Measurements from ENCODE around the gene KCTD20.

Gene KCTD20

DNA sequence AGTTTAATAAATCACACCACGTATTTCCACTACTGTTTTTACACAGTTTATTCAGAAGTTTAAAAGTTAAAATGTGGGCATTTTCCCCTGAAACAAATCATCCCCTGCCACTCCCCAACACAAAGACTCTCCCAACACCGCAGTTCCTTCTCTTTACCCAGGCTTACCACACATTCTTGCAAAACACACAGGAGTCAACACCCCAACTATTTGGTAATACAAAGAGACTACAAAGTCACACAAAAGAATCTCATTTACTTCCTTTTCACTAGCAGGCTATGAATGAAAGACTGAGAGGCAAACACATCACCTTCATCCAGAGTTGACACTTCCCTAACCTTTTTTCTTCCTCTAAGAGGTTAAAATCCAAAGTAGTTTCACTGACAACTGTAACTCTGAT is 51.1 kb downstream of the KCTD20 start:
- no peak for DNase-seq (ENCODE audit: low spot score)

DNA sequence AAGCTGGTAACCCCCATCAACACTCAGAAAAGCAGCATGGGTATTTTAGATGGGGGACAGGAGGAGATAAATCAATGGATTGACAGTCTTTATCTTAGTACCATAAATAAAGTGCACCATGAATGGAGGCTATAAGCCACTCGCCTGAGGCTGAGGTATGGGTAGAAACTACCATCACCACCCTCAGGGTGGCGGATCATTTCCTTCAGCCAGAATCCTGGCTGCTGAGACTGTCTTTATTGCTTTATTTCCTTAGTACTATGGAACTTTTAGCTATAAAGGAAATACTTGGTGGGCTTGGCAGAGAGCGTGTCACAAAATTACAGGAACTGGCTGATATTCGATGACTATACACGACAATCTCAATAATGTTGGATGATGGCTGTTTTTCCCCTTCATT is 52.3 kb downstream of the KCTD20 start:
- DNase-seq (ENCODE audit: low spot score) = no peak

DNA sequence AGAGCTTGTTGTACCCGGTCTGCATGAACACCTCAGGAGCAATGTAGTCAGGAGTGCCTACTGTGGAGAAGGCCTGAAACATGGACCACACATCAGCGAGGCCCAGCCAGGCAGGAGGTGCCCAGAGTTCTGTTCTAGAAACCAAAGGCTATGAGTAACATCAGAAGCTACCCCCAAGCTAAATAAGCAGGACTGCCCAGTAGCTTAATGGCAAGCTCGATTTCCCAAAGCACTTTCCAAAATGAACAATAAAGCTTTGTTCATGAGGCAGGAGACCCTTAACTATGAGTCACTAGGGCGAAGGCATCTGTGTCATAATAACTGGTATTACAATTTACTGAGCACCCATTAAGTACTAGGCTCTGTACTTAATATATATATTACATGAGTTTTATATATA is 57.1 kb downstream of the KCTD20 start:
- DNase-seq (ENCODE audit: low spot score) = no peak

GRCh38 chr6:36501686-36502085 is 58.9 kb downstream of the KCTD20 start:
- no peak for DNase-seq (ENCODE audit: low spot score)

DNA sequence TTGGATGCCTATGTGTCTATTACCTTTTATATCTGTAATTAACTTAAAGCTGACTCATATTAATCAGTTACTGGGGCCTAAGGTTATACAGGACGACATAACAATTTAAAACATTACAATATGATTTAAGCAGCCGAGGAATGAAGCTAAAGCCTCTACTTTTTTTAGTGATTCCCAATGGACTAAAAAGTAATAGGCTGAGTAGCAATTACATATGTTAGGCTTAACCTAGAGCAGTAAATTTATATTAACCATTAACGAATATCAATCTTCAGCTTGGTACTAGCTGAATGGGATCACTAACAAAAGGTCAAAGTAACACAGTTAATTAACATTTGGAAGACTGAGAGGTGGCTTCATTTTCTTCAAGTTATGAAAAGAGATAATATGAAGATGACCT is 61.4 kb downstream of the KCTD20 start:
- no peak for DNase-seq (ENCODE audit: low spot score)

DNA sequence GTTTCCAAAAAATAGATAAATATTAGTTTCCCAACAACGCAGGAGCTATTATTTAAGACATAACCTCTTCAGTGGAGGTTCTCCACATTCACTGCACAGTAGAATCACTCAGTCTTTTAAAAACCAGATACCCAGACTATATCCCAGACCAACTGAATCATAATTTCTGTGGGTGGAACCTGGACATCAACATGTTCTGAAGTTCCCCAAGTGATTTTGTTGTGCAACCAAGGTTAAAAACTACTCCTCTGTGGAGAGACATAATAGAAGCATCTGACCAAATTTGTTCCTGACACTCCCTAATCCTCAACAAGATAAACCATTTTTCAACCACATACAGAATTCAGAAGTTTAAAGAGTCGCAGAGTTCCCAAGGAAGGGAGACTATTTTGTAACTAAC is 62.2 kb downstream of the KCTD20 start:
- DNase-seq (ENCODE audit: low spot score) = no peak

DNA sequence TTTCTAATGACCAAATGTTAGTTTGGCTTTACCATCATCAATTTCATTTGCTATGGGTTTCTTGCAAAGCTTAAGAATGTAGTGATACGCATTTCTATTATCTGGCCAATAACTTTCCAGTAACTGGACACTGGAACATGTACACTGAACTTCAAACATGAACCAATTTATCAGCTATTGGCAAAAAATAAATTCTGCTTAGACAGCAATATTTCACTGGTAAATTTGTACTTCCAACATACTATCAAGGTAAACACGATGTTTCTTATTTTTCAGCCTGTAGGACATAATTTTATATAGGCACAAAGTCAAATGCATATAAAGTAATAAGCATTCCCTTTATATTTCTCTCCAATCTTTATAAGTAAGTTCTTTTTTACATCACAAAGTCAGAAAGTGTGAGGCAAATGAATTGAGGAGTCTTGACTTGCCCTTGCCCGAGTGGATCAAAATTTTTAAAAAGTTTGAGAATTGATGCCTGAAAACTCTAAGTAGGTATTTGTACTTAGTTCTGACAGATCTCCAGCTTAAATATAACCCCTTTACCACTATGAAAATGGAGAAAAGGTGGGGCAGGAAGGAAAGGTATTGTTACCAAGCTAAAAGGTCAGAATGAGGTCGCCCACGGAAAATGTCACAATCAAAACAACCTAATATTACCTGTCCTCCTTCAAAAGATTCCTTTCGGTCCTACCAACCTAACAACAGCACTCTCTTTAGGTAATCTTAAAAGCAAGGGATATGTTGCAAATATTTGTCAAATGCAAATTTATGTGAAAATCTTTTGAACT is 63.1 kb downstream of the KCTD20 start:
- no peak for DNase-seq (ENCODE audit: low spot score)

GRCh38 chr6:36506611-36507010 is 63.8 kb downstream of the KCTD20 start:
- DNase-seq (ENCODE audit: low spot score) = no peak

DNA sequence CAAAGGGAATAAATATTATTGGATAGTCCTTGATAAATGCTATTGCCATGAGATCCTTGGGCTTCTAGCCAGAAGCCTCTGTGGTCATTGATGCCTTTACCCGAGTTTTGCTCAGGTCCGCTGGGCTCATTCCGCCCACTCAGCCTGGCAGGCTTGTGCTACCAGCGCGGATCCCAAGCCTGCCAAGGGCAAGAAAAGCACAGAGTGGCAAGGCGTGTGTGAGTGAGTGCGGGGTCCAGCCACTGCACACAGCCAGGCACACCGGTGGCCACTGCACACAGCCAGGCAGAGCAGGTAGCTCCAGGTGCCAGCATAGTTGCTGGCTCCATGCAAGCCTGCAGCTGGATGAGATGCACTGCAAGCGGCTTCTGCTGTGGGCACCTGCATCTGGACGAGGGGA is 65.7 kb downstream of the KCTD20 start:
- DNase-seq (ENCODE audit: low spot score) = no peak

- DNase-seq (ENCODE audit: low spot score) = no peak
Measured at GRCh38 chr6:36510365-36510764, 67.6 kb downstream of the KCTD20 start.

GRCh38 chr6:36514554-36515456 is 72.0 kb downstream of the KCTD20 start:
- no peak for DNase-seq (ENCODE audit: low spot score)

- no peak for DNase-seq (ENCODE audit: low spot score)
Measured at GRCh38 chr6:36515844-36516243, 73.0 kb downstream of the KCTD20 start.

DNA sequence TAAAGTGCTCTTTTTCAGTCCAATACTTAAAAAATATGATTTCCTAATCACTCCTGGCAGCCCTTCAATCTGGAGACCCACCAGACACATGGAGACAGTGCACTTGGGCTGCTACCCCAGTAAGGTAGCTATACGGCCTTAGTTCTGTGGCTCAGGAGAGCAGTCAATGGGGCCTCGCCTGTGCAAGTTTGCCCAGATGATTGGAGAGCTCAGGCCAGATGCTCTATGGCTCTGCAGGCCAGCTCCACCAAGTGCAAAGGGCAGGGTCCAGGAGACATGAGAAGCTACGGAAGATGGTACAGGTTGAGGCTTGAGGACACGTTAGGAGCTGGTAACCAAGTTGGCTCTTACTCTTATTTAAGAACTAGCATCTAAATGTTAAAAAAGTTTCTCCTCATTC is 73.8 kb downstream of the KCTD20 start:
- no peak for DNase-seq (ENCODE audit: low spot score)

DNA sequence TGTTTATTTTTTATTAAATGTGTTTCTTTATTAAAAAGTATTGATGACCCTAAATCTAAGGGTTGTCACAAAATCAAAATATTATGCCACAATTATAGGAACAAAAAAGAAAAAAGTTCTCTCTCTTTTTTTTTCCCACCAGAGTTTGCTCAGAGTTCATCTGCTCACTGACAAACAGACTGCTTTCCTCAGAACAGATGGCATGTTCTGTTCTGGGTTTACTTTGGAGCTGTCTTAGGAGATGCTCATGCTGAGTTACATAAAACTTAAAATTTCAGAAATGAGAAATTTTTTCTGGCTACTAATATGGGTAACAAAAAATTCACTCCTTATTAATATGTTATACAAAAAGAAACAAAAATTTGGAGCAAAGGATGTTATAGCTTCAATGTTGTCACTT is 74.2 kb downstream of the KCTD20 start:
- no peak for DNase-seq (ENCODE audit: low spot score)

- no peak for DNase-seq (ENCODE audit: low spot score)
Measured at GRCh38 chr6:36517408-36517807, 74.6 kb downstream of the KCTD20 start.

DNA sequence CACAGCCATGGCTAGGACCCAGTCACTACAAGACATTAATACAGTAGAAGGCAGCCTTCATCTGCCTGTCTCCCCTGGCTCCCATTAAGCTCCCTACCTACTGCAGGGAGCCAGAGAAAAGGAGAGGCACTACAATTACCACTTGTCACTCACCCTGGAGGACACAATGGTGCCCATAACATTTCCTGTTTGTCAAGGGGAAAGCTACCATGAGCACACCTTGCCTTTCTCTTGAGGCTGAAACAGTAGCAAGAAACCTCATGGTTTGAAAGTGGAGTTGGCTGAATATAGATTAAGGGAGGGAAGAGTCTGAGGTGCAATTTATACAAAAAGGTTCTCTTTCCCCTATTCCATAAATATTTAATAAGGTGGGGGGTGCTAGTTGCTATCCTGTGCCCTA is 76.6 kb downstream of the KCTD20 start:
- DNase-seq (ENCODE audit: low spot score) = no peak

GRCh38 chr6:36523451-36523850 is 80.7 kb downstream of the KCTD20 start:
- DNase-seq (ENCODE audit: low spot score) = no peak

- no peak for DNase-seq (ENCODE audit: low spot score)
Measured at GRCh38 chr6:36523936-36524499, 81.2 kb downstream of the KCTD20 start.

DNA sequence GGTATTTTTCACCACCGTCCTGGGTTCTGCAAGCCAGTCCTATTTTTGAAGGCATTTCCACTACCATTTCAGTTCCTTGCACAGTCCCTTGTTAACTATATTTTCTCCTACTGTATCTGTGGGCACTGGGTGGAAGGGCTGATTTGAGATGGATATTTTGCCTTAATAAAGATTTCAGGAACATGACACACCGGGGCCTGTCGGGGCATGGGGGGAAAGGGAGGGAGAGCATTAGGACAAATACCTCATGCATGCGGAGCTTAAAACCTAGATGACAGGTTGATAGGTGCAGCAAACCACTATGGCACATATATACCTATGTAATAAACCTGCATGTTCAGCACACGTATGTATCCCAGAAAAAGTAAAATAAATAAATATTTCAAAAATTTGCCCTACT is 82.1 kb downstream of the KCTD20 start:
- no peak for DNase-seq (ENCODE audit: low spot score)

DNA sequence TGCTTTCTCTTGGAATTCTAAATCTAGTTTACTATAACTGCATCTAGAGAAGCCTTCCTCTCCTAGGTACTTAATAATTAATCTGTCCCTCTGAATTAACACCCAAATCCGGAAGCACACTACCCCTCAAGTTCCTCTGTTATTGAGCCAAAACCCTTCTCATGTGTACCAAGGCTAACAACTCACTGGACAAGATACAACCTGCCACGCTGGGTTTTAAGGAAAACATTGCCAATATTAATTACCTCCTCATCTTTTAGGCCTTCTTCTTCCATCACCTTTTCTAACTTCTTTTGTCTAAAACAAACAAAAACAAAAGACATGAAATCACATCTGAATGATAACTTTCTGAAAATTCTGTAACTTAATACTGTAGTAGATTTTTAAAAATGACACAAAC is 82.5 kb downstream of the KCTD20 start:
- no peak for DNase-seq (ENCODE audit: low spot score)

GRCh38 chr6:36526066-36526465 is 83.3 kb downstream of the KCTD20 start:
- no peak for DNase-seq (ENCODE audit: low spot score)

DNA sequence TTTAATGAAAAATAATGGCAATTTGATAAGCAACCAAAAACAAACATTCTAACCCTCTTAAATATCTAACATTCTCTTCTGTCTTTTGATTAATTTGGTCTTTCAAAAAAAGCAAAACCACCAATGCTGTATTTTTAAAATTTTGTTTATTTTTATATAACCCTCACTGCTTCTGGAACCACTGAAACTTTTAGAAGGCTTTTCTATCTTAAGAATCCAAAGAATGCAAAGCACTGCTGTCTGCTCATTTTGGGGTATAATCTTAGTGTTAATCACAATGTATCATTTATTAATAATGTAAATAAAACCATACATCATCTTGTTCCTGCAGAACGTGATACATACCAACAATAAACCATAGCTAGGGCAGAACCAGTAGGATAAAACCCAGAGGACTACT is 90.5 kb downstream of the KCTD20 start:
- no peak for DNase-seq (ENCODE audit: low spot score)
